ENCODE measurements around the gene DYNC2I2. TPM values are rescaled to one million over a fixed set of nuclear protein-coding genes. Genes with fewer than 3 reads are reported as not detected.

The DYNC2I2 gene
- total RNA-seq, 2 donors from 2014 or later: 58.1 to 62.3 TPM

- no peak overlapping the region for H3K4me3 ChIP-seq
- H3K36me3 ChIP-seq (replicated peaks in 1 of 2; ENCODE audit: insufficient read depth in 1 of 2, low read depth in 2 of 2): peaks cover 7 to 32% of the 10 kb centered on the region in 2 donors
- TF ChIP-seq CTCF (IDR thresholded peaks at IDR 0.05): peak in 1 of 7 experiments; percentile 30
- TF ChIP-seq POLR2A (IDR thresholded peaks at IDR 0.05): peak in 2 of 3 donors; percentile 43 to 57
- H3K27me3 ChIP-seq: no peaks in the 10 kb centered on the region
- ATAC-seq: peak; percentile 98
- peaks cover 22% of the 10 kb centered on the region for H3K4me1 ChIP-seq
- peak; percentile 98 to 99 (median 98) for DNase-seq
- H3K27ac ChIP-seq: peak overlapping the region; percentile 81 to 92 (median 86)
- intact Hi-C loops (cut with DNase I): no loop called here
- no peaks in the 10 kb centered on the region for H3K9me3 ChIP-seq
- WGBS, 2 donors: 32 to 37% methylated on average over 14 to 16 of the region's 16 CpGs
Measured at GRCh38 chr9:128607642-128608350, 48.9 kb downstream of the DYNC2I2 start.

DNA sequence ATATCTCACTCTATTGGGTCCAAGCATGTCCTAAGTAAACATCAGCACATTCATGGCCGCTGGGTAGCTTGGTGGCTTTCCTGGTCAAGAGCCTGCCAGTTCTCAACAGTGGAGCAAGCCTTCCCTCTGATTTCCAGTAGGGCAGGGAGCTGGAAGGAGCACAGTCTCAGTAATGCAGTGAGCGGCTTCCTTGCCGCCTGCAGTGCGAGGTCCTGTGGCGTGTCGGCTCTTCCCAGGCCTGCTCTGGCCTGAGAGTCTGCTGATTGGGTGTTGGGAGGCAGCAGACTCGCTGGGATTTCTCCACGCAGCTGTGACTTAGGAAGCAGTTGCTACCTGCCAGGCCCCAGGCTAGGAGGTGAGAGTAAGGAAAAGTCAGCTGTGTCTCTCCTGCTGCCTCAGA, 53.0 kb downstream of the DYNC2I2 start:
- Histone ChIP-seq H3K27ac (no peak overlapping the region), H3K4me3 (no peak overlapping the region), H3K36me3 (replicated peaks in 1 of 2; ENCODE audit: insufficient read depth in 1 of 2, low read depth in 2 of 2) (peaks cover 7 to 20% of the 10 kb centered on the region in 2 donors), H3K9me3 (no peaks in the 10 kb centered on the region), H3K27me3 (no peaks in the 10 kb centered on the region), H3K4me1 (peaks cover 18% of the 10 kb centered on the region)
- ATAC-seq (no peak), DNase-seq (no peak)
- intact Hi-C loops (cut with DNase I): no loop called here
- WGBS, 2 donors: 83 to 91% methylated on average over 1 to 8 of the region's 8 CpGs
- TF ChIP-seq CTCF (IDR thresholded peaks at IDR 0.05): no peak
- no peak for TF ChIP-seq POLR2A (IDR thresholded peaks at IDR 0.05)

- intact Hi-C loops (cut with DNase I): no loop called here
- no peak overlapping the region for H3K4me3 ChIP-seq
- ATAC-seq: no peak
- TF ChIP-seq CTCF (IDR thresholded peaks at IDR 0.05) (no peak), POLR2A (IDR thresholded peaks at IDR 0.05) (no peak)
- H3K27ac ChIP-seq: no peak overlapping the region
- WGBS, 2 donors: 86 to 88% methylated on average over 4 of the region's 4 CpGs
- no peaks in the 10 kb centered on the region for H3K27me3 ChIP-seq
- peaks cover 2 to 24% of the 10 kb centered on the region in 2 donors for H3K36me3 ChIP-seq (replicated peaks in 1 of 2; ENCODE audit: insufficient read depth in 1 of 2, low read depth in 2 of 2)
- H3K9me3 ChIP-seq: no peaks in the 10 kb centered on the region
- no peaks in the 10 kb centered on the region for H3K4me1 ChIP-seq
- no peak for DNase-seq
Measured at GRCh38 chr9:128600099-128600498, 56.5 kb downstream of the DYNC2I2 start.

GRCh38 chr9:128595471-128595870, 61.2 kb downstream of the DYNC2I2 start:
- no peak for DNase-seq
- WGBS, 2 donors: 89 to 96% methylated on average over 4 of the region's 4 CpGs
- no peak for TF ChIP-seq CTCF (IDR thresholded peaks at IDR 0.05)
- no peak for TF ChIP-seq POLR2A (IDR thresholded peaks at IDR 0.05)
- intact Hi-C loops (cut with DNase I): no loop called here
- Histone ChIP-seq H3K36me3 (replicated peaks in 1 of 2; ENCODE audit: insufficient read depth in 1 of 2, low read depth in 2 of 2) (peaks cover 13 to 36% of the 10 kb centered on the region in 2 donors), H3K9me3 (no peaks in the 10 kb centered on the region), H3K27ac (no peak overlapping the region), H3K27me3 (no peaks in the 10 kb centered on the region), H3K4me1 (no peaks in the 10 kb centered on the region), H3K4me3 (no peak overlapping the region)
- no peak for ATAC-seq

DNA sequence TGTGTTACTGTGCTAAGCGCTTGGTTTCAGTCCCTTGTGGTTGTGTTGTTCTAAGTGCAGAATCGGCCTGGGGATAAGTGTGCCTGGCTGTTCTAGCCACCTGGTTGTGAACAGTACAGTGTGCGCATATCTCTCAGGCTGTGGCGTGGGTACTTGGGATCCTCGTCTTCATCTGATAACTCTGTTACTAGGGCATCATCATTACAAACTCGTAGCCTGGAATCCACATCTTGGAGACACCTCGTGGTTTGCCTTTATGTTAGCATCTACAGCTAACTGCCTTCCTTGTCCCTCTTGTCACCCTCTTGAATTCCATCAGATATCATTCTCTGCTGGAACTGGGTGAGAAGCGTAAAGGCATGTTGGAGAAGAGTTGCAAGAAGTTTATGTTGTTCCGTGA, 62.8 kb downstream of the DYNC2I2 start:
- no peaks in the 10 kb centered on the region for H3K27me3 ChIP-seq
- H3K4me1 ChIP-seq: no peaks in the 10 kb centered on the region
- 88 to 90% methylated on average over 9 of the region's 9 CpGs for WGBS, 2 donors
- H3K4me3 ChIP-seq: no peak overlapping the region
- no peak for DNase-seq
- ATAC-seq: no peak
- no peak overlapping the region for H3K27ac ChIP-seq
- intact Hi-C loops (cut with DNase I): no loop called here
- peaks cover 18 to 38% of the 10 kb centered on the region in 2 donors for H3K36me3 ChIP-seq (replicated peaks in 1 of 2; ENCODE audit: insufficient read depth in 1 of 2, low read depth in 2 of 2)
- no peak for TF ChIP-seq POLR2A (IDR thresholded peaks at IDR 0.05)
- no peak for TF ChIP-seq CTCF (IDR thresholded peaks at IDR 0.05)
- no peaks in the 10 kb centered on the region for H3K9me3 ChIP-seq

Measured in body of pancreas (tissue), 4 donors.